ENCODE measurements around the gene COL18A1.
"Not testable (repeated sequence)": the region's sequence is repeated elsewhere in the genome, so short reads cannot be mapped to it uniquely, and the experiment has no call there.

COL18A1 gene

DNA sequence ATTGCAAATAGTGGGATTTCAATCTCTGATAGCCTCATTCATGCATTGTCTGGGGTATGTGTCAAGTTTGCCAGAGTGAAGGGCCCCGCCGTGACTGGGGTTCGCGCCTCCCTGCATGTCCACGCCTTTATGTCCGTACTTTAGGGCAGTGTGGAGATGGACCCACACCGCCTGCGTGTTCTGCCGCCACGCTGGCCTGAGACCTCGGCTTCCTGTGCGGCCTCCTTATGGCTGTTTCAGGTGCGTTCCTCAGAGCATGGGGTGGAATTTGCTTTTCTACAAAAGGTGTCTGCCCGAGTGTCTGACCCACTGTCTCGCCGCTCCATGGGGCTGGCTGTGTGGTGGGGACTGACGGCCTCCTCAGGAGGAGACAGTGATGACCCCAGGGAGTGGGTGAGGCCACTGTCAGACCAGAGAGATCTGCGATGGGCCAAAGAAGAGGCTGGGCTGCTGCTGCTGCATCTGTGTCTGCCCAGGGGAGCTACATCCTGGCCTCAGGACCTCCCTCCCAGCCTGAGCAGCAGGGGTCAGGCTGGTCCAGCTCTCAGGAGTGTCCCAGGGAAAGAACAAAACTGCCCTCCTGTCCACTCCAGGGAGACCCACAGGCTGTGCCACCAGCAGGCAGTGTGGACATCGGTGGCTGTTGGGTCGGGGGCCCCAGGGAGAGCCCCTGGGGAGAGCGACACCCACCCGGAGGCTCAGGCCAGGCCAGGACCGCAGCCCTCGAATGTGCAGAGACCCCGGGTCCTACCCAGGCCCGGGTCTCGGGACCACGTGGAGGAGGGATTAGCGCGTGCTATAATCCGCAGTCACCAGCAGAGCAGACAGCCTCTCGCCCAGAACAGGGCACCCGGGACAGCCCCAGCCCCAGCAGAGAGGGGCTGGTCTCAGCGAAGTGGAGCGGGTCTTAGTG lies 147.1 kb downstream of the COL18A1 start:
- no peak for DNase-seq

DNA sequence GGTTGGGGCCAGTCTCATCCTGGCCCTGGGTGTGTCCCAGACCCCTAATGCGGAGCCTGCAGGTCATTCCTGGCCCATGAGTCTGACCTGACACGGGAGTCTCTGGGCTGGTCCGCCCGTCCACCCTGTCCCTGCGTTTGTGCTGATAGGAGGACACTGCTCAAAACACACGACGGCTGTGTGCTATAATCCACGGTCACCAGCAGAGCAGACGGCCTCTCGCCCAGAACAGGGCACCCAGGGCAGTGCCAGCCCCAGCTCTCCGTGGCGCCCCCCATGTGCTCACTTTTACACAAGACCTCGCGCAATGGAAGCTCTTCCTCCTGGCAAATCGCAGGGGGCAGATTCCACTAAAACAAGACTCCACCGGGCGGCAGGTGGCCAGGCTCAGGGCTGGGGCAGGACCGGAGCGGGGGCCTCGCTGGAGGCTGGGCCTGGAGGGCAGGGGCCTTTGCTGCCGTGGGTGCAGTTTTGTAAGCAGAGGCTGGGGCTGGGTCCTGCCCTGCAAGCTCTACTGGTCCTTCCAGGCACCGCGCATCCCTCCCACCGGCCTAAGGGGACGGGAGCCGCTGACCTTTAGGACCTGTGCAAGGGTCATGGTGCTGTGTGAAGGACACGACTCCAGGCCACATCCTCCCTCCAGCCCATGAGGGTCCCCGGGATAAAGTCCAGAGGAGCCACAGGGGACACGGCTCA lies 147.9 kb downstream of the COL18A1 start:
- DNase-seq = no peak

DNA sequence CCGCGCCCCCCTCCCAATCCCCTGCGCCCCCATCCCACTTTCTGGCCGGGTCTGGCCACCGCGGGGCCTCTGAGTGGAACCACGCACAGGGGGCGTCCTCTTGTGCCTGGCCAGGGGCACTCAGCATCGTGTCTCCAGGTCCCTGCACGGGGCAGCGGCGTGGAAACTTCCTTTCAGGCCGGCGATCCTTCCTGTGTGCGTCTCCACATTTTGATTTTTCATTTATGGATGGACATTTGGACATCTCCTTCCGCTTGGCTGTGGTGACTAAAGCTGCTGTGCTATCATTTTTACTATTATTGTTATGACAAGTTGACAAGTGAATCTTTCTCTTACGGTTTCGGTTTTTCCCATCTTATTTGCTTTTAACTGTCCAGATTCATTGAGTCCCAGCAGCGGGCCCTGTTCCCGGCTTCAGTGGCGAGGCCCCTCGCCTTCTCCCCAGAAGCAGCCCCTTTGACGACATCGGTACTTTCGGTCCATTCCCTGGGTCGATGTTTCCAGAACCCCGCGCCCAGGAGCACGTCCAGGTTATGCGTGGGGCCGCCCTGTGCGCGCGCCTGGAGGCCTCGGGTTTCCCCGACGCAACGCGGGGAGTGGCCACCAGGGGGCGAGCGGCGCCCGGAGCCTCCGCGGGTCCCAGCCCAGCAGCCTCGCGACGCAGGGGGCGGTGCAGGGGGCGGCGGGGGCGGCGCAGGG lies 149.7 kb downstream of the COL18A1 start:
- peak; percentile 12 to 28 for DNase-seq

DNA sequence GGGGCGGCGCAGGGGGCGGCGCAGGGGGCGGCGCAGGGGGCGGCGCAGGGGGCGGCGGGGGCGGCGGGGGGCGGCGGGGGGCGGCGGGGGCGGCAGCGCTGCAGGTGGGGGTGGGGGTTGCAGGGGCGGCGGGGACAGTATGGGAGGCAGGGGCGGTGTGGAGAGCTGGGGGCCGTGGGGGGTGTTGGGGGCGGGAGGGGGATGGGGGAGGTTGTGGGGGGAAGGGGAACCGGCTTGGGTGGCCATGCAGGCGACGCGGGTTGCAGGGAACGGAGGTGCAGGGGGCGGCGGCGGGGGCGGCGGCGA lies 150.2 kb downstream of the COL18A1 start:
- DNase-seq = no peak

DNA sequence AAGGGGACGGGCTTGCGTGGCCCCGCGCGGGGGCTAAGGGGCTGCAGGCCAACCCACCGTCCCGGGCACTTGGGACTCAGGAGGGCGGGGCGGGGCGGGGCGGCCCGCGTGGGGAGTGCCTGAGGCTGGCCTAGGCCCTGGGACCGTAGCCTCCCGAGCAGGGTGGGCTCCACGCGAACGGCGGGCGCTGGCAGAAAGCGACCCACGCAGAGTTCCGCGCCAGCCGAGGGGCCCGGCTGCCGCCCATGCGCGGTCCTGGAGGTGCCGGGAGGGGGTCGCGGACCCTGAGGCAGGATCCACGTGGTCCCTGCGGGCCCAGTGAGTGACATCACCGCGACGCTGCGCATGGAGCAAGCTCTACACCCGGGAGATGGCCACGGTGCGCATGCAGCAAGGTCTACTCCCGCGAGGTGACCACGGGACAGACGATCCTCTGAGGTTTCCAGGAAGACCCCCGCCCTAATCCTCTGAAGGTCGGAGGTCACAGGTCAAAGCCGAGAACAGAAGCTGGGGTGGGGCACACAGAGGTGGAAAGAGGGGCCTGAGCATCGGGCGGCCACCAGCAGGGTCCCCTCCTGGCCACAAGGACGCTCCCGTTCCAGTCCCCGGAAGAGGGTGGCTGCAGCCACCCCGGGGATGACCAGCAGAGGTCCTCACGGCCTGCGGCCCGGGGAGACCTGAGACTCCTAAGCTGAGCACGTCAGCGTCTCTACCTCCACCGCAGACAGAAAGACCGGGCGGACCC lies 150.8 kb downstream of the COL18A1 start:
- peak; percentile 48 to 58 for DNase-seq

DNA sequence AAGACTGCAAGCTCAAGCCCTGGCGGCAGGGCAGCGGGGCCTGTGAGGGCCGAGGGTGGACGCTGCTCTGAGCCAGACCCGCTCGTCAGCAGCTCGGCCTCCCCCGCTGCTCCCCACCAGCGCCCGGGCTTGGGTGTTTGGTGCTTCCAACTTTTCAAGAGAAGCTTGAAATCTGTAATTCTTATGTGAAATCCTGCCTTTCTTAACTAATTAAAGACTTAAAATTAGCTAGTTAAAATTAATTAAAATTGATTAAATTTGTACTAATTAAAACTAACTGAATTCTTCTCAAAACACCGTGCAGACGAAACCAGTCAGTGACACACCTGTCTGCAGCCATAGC lies 151.3 kb downstream of the COL18A1 start:
- DNase-seq = no peak

DNA sequence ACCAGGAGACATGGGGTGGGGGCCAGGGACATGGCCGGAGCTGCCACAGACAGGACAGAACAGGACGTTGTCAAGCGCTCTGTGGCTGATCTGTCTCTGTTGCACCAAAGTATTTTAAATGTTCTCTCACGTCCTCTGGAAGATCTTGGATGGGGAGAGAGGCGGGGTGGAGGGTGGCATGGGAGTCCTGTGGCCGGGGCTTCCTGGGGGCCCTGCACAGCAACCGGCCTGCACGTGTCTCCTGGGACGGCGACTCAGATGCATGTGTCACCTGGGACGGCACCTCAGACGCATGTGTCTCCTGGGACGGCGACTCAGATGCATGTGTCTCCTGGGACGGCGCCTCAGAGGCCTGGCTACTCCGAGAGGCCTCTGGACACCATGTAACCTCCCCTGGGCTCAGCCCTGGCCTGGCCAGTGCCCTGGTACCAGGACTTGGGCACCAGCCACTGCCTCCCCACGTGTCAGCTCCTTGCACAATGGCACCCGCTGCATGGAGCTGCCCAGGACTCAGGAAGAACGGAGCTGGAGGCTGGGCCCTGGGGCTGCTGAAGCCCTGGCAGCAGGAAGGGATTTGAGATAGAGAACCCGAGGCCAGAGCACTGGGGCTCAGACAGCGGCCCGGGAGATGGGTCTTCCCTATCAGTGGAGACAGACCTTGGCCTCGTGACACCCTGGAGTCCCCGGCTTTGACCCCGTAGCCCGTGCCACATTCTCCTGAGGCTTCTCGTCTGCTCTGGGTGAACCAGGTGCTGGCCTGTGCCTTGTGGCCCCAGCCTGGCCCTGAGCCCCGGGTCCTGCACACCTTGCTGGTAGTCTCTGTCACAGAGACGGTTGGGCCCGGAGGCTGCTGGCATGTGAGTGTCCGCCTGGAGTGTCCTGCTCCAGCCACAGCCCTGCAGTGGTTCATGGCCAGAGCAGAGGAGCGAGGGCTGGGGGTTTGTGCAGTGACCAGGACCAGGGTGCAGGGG lies 152.0 kb downstream of the COL18A1 start:
- no peak for DNase-seq

DNA sequence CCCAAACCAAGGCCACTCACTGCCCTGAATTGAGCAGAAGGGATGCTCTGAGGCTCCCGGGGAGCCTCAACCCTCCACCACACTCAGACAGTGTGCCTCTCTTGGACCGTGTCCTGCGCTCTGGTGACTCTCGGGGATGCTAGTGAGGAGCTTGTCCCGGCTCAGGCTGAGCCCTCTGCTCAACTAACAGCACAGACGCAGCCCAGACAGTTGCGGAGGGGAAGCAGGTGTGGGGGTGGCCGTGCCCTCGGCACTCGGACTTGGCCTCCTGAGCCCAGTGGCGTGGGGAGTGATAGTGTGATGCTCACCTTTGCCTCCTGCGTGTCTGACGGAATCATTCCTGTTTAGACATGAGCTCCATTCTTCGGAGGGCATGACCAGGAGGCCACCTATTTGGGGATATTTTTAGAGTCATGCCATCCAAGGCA lies 152.7 kb downstream of the COL18A1 start:
- DNase-seq = no peak

DNA sequence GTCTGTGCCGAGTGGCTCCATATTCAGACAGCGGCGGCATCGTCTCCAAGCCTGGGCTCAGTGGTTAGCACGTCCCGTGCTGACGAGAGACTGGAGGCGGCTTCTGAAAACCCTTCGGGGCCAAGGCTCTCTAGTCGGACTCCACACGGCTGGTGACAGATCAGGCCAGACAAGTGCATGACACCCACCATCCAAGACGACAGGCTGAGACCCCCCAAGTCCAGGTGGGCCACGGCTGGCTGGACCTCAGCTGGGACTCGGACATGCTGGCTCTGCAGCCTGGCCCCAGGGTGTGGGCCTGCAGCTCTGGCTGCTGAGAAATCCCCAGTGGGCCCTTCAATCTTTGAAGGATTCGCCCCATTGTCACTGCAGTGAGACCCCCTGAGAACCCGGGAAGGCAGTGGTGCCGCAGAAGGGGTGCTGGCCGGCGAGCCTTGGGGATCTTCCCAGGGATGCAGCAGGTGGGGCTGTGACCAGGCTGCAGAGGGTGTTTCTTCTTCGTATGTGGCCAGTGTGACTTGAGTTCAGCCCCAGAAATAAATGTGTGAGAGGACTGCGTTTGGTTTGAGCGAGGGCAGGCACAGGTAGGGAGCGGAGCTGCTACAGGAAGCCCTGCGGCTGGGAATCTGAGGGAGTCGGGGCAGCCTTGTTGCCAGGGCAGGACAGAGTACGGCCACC lies 153.2 kb downstream of the COL18A1 start:
- DNase-seq = no peak

DNA sequence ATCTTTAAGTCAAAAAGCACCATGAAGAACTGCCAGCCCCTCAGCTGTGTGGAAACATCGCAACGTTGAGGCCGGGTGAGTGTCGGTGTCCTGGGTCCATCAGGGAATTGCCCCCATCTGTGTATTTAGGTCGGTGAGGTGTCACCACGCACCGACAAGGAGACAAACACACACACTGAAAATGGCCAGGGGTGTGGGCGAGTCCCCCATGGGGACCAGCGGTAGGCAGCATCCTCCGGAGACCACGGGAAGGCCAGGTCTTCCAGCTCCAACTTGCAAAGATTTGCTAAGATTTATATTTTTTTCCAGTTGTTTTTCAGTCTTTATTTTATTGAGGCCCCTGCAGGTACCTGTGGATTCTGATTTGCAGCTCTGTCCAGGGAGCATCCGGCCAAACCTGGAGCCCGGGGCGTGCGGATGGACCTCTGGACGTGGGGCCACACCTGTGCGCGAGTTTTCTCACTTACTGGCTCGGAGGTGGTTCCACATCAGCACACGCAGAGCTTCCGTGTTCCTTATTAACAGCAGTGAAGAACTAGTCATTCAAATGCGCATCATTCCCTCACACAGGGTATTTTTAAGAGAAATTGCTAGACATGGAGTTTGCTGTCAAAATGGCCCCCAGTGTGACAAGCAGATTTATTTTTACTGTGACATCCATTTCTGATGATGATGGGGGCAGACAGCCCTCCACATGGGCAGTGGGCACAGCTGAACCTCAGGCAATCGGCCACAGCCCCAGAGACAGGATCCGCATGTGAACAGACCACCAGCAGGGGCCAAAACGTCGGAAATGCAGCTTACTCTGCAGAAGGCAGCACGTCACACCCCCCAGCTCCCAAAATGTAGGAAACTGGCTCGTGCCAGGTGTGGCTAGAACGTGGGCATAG lies 154.5 kb downstream of the COL18A1 start:
- no peak for DNase-seq

DNA sequence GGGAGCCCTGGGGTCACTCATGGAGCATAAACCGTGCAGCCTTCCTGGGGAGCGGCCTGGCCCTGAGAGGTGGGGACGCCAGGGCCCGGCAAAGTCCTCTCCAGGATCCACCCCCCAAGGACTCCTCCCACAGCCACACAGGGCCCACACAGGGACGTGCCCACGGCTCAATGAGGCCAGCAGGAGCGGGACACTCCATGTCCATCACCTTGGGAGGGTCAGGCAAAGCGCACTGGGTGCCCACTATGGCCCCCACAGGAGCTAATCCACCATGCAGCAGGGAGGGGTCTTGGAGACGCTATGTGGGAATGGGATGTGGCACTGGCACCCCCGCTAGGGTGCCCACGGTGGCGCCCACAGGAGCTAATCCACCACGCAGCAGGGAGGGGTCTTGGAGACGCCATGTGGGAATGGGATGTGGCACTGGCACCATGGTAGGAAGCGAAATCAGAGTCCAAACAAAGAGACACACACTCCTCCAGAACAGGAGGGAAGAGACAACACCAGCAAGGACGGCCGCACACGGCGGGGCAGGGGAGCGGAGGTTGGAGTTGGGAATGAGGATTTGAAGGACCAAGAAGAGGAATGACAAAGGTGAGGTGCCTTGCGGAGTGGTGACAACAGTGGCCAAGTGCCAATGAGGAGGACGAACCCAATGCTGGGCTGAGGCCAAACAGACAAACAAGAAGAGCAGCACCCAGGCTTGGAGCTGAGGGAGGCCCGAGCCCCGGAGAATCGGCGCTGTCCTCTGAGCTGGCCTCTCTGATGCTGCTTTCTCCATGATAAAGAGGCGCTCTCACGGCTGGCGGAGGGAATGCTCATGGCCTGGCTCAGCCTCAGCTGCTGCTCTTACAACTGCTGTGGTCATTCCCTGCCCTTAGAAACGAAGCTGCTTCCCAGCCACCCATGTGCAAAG lies 155.4 kb downstream of the COL18A1 start:
- no peak for DNase-seq

DNA sequence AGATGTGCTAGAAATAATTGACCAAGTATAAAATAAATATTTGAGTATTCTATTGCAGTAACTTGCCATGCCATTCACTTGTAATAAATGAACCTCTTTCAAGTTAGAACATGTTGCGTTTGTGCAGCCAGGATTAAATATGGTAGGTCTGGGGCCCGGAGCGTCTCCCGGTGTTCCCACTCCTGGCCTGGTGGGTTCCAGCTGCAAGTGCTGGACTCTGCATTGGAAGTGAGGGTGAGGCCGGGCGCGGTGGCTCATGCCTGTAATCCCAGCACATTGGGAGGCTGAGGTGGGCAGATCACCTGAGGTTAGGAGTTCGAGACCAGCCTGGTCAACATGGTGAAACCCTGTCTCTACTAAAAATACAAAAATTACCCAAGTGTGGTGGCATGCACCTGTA lies 156.3 kb downstream of the COL18A1 start:
- DNase-seq = not testable (repeated sequence)

DNA sequence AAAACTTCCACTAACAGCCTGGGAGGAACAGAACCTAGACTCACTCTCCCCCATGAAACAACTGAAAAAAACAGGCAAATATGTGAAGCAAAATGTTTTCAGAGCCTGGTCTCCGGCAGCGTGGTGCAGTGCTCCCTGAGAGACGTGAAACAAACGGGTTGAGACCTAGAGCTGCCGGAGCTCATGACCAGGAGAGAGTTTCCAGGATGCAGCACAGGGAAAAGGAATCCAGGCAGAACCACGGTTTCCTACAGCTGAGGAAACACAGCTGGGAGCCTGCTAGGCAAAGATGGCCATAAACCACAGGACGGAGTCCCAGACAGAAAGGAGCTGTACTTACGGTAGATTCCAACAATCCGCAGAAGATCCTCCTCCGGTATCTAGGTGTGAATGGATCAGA lies 157.4 kb downstream of the COL18A1 start:
- DNase-seq = no peak

DNA sequence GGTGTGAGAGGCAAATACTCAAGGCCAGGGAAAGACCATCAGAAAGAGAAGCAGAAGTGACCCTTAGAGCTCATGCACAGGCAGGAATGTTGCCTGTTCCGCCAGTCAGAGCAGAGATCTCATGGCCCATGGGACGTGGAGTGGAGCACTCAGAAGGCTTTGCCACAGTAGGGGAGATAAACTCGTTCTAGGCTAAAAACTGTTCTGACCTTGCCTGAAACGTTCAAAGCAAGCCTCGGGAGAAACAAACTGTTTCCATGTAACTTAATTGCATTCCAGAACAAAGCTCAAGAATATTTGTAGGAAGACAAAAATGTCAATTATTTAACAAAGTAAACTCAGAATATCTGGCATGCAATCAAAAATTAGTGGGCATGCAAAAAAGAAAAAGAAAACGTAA lies 158.0 kb downstream of the COL18A1 start:
- no peak for DNase-seq
